Activated naive CD4-positive, alpha-beta T cell treated with Interleukin-2 at 50 U/mL for 16 hours (primary cell): ENCODE results near the gene NETO1.

Source experiments
- DNase-seq: peaks from one replicate; pipeline ENCODE4 v3.0.0-alpha.2; 2020

NETO1 gene

DNA sequence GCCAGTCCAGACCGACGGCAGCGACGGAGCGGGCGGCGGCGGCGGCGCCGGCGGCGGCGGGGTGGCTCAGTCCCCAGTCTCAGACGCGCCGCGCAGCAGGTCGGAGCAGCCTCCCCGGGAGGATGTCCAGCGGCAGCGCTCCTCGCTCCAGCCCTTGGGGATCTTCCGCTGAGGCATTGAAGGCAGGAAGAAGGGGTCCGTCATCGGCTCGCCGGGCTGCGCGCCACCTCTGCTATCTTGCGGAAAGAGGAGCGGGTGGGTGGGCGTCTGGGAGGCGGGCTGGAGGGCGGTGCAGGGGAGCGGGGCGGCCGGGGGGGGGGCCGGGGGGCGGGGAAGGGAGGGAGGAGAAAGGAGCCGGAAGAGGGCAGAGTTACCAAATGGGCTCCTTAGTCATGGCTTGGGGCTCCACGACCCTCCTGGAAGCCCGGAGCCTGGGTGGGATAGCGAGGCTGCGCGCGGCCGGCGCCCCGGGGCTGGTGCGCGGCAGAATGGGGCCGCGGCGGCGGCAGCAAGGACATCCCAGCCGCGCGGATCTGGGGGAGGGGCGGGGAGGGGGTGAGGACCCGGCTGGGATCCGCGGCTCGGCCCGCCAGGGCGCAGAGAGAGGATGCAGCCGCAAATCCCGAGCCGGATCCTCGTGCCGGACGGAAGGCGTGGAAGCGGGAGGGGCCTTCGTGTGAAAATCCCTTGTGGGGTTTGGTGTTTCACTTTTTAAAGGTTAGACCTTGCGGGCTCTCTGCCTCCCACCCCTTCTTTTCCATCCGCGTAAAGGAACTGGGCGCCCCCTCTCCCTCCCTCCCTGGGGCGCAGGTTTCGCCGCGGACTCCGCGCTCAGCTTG lies at the start of gene NETO1:
TSS of gene NETO1 (minus strand) at position 242 of the 839 bp plus-strand sequence. CDS start 696 bp downstream, outside the sequence.
- DNase-seq: no peak

- DNase-seq: no peak
Observed at GRCh38 chr18:72910045-72910444, 42.3 kb upstream of the NETO1 start.

DNA sequence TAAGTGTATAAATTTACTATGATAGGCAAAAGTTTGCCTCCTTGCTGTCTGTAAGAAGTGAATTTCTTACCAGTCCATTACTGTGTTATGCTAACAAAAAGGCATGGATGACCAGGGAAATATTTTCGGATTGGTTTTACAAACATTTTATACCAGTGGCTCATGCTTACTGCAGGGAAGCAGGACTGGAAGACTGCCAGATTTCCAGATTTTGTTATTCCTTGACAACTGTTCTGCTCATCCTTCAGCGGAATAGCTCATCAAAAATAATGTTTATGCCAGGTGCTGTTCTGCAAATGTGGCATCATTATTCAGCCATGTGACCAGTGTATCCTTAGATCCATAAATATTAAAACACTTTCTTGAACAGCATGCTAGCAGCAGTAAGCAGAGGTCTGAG lies 40.4 kb upstream of the NETO1 start:
- DNase-seq: no peak

DNA sequence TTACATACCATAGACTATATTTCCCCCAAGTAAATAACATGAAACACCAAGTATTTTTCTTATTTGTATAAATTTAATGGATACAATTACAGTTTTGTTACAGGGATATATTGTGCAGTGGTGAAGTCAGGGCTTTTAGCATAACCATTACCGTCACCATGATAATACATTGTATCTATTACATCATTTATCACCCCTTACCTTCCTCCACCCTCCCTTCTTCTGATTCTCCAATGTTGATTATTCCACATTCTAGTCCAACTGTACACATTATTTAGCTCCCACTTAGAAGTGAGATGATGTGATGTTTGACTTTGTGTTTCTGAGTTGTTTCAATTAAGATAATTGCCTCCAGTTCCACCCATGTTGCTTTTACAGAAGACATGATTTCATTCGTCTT lies 35.2 kb upstream of the NETO1 start:
- DNase-seq: no peak

GRCh38 chr18:72899338-72899737 lies 31.6 kb upstream of the NETO1 start:
- DNase-seq: no peak

DNA sequence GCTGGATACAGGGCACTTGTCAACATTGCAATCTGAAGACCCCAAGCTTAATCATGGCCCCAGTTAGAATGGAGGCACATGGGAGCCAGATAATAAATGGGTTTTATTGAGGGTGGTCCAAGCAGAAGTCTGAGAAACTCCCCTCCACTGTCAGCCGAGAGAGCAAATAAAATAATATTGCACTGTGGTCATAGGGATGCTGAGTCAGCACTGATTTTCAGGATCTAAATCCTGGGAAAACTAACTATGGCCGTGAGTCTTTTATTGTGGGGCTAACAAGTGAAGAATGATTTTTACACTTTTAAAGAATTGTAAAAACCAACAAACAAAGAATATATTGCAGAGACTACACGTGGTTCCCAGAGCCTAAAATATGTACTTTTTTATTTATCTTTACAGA lies 31.1 kb upstream of the NETO1 start:
- no peak for DNase-seq

DNA sequence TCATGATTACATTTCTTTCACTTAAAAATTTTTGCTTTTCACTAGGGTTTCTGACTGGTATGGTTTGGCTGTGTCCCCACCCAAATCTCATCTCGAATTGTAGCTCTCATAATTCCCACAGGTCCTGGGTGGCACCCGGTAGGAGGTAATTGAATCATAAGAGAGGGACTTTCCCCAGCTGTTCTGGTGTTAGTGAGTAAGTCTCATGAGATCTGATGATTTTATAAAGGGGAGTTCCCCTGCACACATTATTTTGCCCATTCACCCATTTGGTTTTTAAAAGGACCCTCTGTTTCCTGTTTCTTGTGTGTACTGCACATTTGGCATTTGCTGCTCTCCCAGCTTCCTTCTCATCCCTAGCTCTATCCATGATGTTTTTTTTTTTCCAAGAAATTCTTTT lies 27.8 kb upstream of the NETO1 start:
- DNase-seq: no peak

GRCh38 chr18:72878561-72878960 lies 10.8 kb upstream of the NETO1 start:
- no peak for DNase-seq

DNA sequence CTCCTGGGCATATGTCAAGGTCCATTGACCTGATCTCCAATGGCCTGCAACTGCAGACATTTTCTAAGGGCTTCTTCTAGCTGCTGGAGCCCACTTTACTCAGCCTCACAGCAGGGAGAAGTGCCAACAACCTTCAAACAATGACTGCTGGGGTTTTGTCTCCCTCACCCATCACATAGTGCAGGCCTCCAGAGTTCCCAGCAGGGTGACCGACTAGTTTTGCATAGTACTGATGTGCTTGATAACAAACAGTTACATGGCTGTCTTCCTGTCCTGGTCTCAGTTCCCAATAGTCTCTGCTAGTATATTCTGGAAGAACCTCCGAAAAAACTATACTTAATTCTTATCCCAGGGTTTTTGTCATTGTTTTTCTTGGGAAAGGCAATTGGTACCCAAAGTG lies 10.4 kb upstream of the NETO1 start:
- no peak for DNase-seq

GRCh38 chr18:72871091-72871490 lies 3.3 kb upstream of the NETO1 start:
- no peak for DNase-seq

DNA sequence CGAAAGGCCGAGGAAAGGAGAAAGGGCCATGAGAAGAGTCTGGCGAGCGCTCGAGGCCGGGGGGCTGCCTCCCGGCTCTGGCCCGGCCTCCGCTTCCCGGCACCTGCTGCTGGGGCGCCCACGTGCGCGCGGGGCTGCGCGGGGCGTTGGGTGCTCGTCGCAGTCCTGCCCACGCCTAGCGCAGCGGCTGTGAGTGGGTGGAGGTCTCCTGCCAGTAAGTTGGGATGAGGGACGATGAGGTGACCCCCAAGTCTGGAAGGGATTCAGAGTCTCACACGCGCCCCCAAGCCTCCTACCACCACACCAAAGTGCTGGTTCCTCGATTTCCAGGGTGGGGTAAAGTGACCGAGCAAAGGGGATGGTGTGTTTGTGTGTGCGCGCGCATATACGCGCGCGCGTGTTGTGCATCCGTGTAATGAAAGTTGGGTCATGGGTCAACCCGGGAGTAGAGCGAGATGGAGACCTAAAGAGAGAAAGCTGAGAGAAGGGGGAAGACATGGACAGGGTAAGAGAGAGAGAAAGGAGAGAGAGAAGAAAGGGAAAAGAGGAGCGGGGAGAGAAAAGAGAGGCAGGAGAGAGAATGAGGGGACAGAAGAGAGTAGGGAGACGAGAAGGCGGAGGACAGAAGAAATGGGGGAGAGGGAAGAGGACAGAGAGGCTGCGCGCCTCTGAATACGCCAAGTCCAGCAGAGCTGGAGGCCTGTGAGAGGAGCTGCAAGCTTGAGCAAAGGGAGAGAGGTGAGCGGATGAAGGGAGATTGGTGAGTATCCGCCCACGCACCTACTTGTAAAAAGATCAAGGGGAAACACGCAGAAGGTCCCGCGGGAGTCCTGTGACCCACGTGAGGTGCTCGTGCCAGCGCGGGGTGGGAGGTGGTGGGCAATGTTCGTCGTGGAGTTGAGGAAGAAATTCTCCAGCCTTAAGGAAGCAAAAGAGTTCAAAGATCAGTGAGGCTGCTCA lies 1.7 kb upstream of the NETO1 start:
- no peak for DNase-seq

GRCh38 chr18:72868585-72869225 lies 918 bp upstream of the NETO1 start:
- no peak for DNase-seq

- DNase-seq: no peak
Observed at GRCh38 chr18:72866901-72867745, 664 bp downstream of the NETO1 start.

DNA sequence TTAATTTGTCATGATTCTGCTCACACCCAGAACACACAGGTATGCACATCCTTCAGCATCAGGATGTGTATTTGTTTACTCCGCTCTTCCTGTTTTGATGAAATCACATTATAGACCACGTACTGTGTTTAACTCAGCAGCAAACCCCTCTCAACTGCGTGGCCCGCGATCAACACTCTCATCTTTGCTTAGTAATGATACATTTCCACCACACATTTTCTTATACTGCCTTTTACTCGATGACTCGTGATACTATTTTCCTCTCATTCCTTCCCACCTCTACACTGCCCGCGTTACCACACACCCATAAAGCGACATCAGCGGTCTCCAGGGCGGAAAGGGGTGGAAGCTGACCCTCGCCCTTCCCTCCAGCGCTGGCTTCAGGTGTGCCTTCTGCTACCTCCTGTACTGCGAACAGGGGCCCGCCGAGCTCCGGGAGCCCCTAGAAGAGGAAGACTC lies 1.3 kb downstream of the NETO1 start:
- no peak for DNase-seq

- no peak for DNase-seq
Observed at GRCh38 chr18:72863754-72864153, 4.0 kb downstream of the NETO1 start.

DNA sequence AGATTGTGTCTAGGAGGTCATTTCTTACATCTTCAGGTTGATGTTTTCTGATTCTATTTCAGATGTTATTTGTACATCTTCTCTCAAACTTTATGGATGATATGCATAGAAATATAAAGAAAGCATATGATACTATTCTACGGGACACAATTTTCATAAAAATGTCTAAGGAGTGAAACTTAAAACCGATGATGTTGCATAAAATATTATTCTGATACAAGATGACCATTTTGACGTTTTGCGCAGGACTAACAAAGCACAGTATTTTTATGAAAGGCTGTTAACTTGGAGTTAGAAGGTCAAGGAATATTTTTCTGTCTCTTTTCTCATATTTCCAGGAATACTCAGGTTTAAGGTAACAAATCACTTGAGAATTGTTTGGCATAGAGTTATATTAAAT lies 8.7 kb downstream of the NETO1 start:
- no peak for DNase-seq

GRCh38 chr18:72849671-72850070 lies 18.1 kb downstream of the NETO1 start:
- no peak for DNase-seq

DNA sequence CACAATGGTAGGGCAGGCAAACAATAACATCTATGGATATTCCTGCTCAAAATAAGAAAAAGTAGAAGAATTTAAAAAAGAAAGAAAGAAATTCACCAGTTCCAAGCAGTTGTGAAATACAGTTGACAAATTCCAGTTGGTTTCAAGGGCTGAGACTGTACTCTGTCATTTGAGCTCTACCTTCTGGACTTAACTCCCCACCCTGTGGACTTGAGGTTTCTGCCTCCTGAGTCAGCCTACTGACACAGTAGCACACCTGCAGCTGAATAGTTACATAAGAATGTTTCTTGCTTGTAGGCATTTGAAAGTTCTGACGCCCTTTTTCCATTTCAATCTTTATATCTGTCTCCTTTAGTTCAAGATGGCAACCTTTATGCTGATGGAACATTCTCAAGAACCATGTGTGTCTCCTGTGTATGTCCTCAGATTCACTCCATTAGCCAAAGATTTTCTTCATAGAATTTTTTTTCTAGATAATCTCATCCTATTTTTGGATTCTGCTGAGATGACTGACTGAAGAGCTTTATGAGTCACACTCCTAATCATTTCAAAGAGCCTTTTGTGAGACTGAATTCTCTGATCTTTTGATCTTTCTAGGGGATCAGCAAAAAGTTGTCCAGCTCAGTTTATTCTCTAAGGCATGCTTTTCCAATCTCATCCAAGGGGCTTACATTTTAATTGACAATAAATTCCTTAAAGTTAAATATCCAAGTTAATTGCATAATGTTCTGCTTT lies 19.1 kb downstream of the NETO1 start:
- DNase-seq: no peak

GRCh38 chr18:72847771-72848170 lies 20.0 kb downstream of the NETO1 start:
- no peak for DNase-seq

GRCh38 chr18:72846736-72847533 lies 20.9 kb downstream of the NETO1 start:
- no peak for DNase-seq

DNA sequence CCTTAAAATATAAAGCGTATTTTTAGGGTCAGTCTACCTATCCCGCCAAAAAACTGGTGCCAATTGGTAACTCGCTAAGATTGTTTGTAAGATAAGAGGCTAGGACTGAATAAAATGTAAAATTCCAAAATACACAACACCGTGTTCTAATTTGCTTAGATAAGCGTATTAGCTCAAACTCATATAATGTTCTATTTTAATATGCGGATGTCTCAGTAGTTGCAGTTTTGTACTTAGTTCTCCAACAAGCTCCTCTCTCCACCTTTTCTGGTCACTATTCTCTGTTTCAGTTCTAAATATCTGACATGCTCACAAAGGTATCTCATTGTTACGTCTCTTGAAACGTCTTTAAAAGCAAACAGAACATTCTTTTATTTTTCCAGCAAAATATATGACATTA lies 24.0 kb downstream of the NETO1 start:
- no peak for DNase-seq
